Lower leg skin (tissue), 3 donors: Measurements from ENCODE around the gene PDXK.

Experiments used
- POLR2A ChIP-seq, 2 donors: fragments of 450-650 bp; IDR thresholded peaks; one replicate each; pipeline ENCODE4 v1.6.1; 2016 to 2017; ENCODE audit warnings: antibody characterized with exemption in 2 of 2, mild to moderate bottlenecking in 1 of 2, moderate library complexity in 1 of 2
- TF ChIP-seq, protein P1 (sequence below), 3 donors: fragments of 450-650 bp; IDR thresholded peaks; one replicate each; pipeline ENCODE4 v1.5.1; 2016; ENCODE audit warnings: antibody characterized with exemption in 3 of 3, mild to moderate bottlenecking in 3 of 3, moderate library complexity in 2 of 3

DNA sequence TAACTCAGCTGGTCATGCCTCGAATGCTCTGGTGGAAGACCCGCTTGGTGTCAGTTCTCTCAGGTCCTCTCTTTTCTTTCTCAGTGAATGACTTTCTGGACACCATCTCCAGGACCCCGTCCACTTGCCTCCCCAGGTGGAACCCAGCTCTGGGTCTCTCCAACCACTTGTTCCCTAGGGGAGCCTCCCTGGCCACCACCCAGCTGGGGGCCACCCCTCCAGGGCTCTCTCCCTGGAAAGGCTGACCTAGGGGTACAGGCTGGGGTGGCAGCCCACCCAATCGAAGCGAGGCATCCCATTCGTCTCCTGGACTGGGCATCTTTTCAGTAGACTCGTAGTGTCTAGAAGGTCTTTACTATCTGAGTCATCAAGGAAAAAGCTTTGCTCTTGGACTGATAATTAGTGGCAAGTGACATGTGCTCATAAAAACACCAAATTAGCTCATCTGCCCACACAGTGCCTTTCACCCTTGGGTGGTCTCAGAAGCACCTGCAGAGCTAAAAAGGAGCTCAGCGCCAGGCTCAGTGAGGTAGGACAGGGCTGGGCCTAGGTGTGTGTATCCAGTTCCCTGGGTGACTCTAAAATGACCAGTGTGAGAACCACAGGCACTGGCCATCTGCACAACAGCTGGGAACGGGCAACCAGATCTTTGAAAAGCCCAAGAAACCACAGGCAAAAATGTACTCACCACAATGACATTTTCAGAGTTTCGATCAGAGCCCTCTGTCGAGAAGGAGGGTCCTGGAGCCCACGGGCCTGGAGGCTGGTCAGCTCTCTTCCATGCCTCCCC, 2.4 kb upstream of the PDXK start:
- TF ChIP-seq, protein P1, sequence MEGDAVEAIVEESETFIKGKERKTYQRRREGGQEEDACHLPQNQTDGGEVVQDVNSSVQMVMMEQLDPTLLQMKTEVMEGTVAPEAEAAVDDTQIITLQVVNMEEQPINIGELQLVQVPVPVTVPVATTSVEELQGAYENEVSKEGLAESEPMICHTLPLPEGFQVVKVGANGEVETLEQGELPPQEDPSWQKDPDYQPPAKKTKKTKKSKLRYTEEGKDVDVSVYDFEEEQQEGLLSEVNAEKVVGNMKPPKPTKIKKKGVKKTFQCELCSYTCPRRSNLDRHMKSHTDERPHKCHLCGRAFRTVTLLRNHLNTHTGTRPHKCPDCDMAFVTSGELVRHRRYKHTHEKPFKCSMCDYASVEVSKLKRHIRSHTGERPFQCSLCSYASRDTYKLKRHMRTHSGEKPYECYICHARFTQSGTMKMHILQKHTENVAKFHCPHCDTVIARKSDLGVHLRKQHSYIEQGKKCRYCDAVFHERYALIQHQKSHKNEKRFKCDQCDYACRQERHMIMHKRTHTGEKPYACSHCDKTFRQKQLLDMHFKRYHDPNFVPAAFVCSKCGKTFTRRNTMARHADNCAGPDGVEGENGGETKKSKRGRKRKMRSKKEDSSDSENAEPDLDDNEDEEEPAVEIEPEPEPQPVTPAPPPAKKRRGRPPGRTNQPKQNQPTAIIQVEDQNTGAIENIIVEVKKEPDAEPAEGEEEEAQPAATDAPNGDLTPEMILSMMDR (IDR thresholded peaks at IDR 0.05): no peak
- no peak for TF ChIP-seq POLR2A (IDR thresholded peaks at IDR 0.05)
